HG02610 (cell line): ENCODE measurements around the gene RFC3.
"Not testable (repeated sequence)": the region's sequence is repeated elsewhere in the genome, so short reads cannot be mapped to it uniquely, and the experiment has no call there.

Source experiments
- ATAC-seq: cut with Tn5 transposase; IDR thresholded peaks from one replicate; pipeline ENCODE4 v1.9.1; 2021; ENCODE audit warnings: mild to moderate bottlenecking, moderate library complexity; ENCODE audit not compliant: unreplicated experiment

The RFC3 gene

GRCh38 chr13:33817901-33818706 lies at the start of gene RFC3:
TSS of gene RFC3 (plus strand) at chr13:33818149. CDS start at chr13:33818179, 30 bp downstream.
- ATAC-seq: peak; percentile 94

- ATAC-seq: no peak
Measured at GRCh38 chr13:33771296-33771695, 46.7 kb upstream of the RFC3 start.

GRCh38 chr13:33773790-33774462 lies 44.0 kb upstream of the RFC3 start:
- no peak for ATAC-seq

GRCh38 chr13:33775339-33776108 lies 42.4 kb upstream of the RFC3 start:
- no peak for ATAC-seq

GRCh38 chr13:33776239-33776881 lies 41.6 kb upstream of the RFC3 start:
- no peak for ATAC-seq

GRCh38 chr13:33782631-33783030 lies 35.3 kb upstream of the RFC3 start:
- no peak for ATAC-seq

- ATAC-seq: not testable (repeated sequence)
Measured at GRCh38 chr13:33783212-33783611, 34.7 kb upstream of the RFC3 start.

- ATAC-seq: no peak
Measured at GRCh38 chr13:33784738-33785137, 33.2 kb upstream of the RFC3 start.

- no peak for ATAC-seq
Measured at GRCh38 chr13:33785384-33785783, 32.6 kb upstream of the RFC3 start.

- ATAC-seq: peak; percentile 69
Measured at GRCh38 chr13:33787051-33787591, 30.8 kb upstream of the RFC3 start.

- no peak for ATAC-seq
Measured at GRCh38 chr13:33789066-33789606, 28.8 kb upstream of the RFC3 start.

GRCh38 chr13:33789739-33790138 lies 28.2 kb upstream of the RFC3 start:
- no peak for ATAC-seq

GRCh38 chr13:33793726-33794125 lies 24.2 kb upstream of the RFC3 start:
- ATAC-seq: no peak

GRCh38 chr13:33794576-33794975 lies 23.4 kb upstream of the RFC3 start:
- no peak for ATAC-seq

GRCh38 chr13:33796095-33796494 lies 21.9 kb upstream of the RFC3 start:
- no peak for ATAC-seq

- ATAC-seq: peak; percentile 55
Measured at GRCh38 chr13:33797622-33798021, 20.3 kb upstream of the RFC3 start.

- ATAC-seq: no peak
Measured at GRCh38 chr13:33798023-33798422, 19.9 kb upstream of the RFC3 start.

GRCh38 chr13:33799950-33800592 lies 17.9 kb upstream of the RFC3 start:
- ATAC-seq: no peak

- ATAC-seq: no peak
Measured at GRCh38 chr13:33800646-33801186, 17.2 kb upstream of the RFC3 start.
